A172 (cell line): ENCODE results near the gene R3HDM2. TPM values are rescaled to one million over a fixed set of nuclear protein-coding genes. Genes with fewer than 3 reads are reported as not detected.

Experiments
- DNase-seq: peaks from one replicate; pipeline ENCODE4 v3.0.0-alpha.2; 2015; ENCODE audit warnings: low spot score
- total RNA-seq: library from RNA; depleted of rRNA; stranded (reverse); fragments of >200 nt; shearing (Covaris generic); gene quantifications from 2 replicates; pipeline ENCODE4 v1.2.3, GENCODE V29; 2014

The R3HDM2 gene
- total RNA-seq, 1 experiment from 2014 or later = 16.3 TPM

GRCh38 chr12:57216921-57217879 is 213.6 kb downstream of the R3HDM2 start:
- no peak for DNase-seq

GRCh38 chr12:57216014-57216911 is 214.6 kb downstream of the R3HDM2 start, which contains the start of gene NXPH4:
NXPH4 (plus strand) TSS chr12:57216794; CDS start chr12:57216970, 176 bp downstream.
- no peak for DNase-seq

- no peak for DNase-seq
Measured at GRCh38 chr12:57215668-57216013, 215.2 kb downstream of the R3HDM2 start.

- no peak for DNase-seq
Measured at GRCh38 chr12:57215065-57215464, 215.8 kb downstream of the R3HDM2 start.

- DNase-seq = peak; percentile 28
Measured at GRCh38 chr12:57214398-57214781, 216.5 kb downstream of the R3HDM2 start.

- no peak for DNase-seq
Measured at GRCh38 chr12:57213763-57214397, 217.0 kb downstream of the R3HDM2 start.

- DNase-seq = peak; percentile 75
Measured at GRCh38 chr12:57213058-57213715, 217.7 kb downstream of the R3HDM2 start.

GRCh38 chr12:57212701-57213057 is 218.2 kb downstream of the R3HDM2 start:
- DNase-seq = no peak

GRCh38 chr12:57211791-57212700 is 218.8 kb downstream of the R3HDM2 start:
- no peak for DNase-seq

- DNase-seq = peak; percentile 35
Measured at GRCh38 chr12:57210926-57211692, 219.7 kb downstream of the R3HDM2 start.

- DNase-seq = no peak
Measured at GRCh38 chr12:57210461-57210860, 220.4 kb downstream of the R3HDM2 start.

GRCh38 chr12:57209916-57210315 is 220.9 kb downstream of the R3HDM2 start:
- DNase-seq = no peak

GRCh38 chr12:57208631-57209282 is 222.1 kb downstream of the R3HDM2 start:
- DNase-seq = no peak

- no peak for DNase-seq
Measured at GRCh38 chr12:57207731-57208630, 222.9 kb downstream of the R3HDM2 start.

GRCh38 chr12:57205931-57206330 is 224.9 kb downstream of the R3HDM2 start:
- DNase-seq = no peak

GRCh38 chr12:57205186-57205585 is 225.7 kb downstream of the R3HDM2 start:
- no peak for DNase-seq

GRCh38 chr12:57204454-57204853 is 226.4 kb downstream of the R3HDM2 start:
- no peak for DNase-seq

GRCh38 chr12:57203791-57204190 is 227.1 kb downstream of the R3HDM2 start:
- no peak for DNase-seq
